HEK293T (cell line): ENCODE measurements around the gene DLX4.

ENCODE experiments used
- CTCF ChIA-PET: fragments of 350-600 bp; formaldehyde crosslinking; extraction: SDS; loops from one replicate; lab custom pipeline; 2021; ENCODE audit warnings: antibody characterized with exemption, inconsistent platforms; lab: Yijun Ruan, JAX
- POLR2A ChIA-PET: fragments of 350-600 bp; formaldehyde crosslinking; extraction: SDS; loops from one replicate; lab custom pipeline; 2020; ENCODE audit warnings: antibody characterized with exemption, inconsistent platforms; lab: Yijun Ruan, JAX
- DNase-seq: peaks from one replicate; pipeline ENCODE4 v3.0.0; 2012; ENCODE audit warnings: mixed read lengths; ENCODE audit errors: extremely low spot score
- ARNT ChIP-seq: fragments of 450-650 bp; IDR thresholded peaks from 2 replicates; pipeline ENCODE4 v1.6.1; 2017; ENCODE audit warnings: mild to moderate bottlenecking
- BHLHE40 ChIP-seq: fragments of 450-650 bp; IDR thresholded peaks from 2 replicates; pipeline ENCODE4 v1.6.1; 2016; ENCODE audit warnings: mild to moderate bottlenecking, moderate library complexity, borderline replicate concordance
- CTBP1 ChIP-seq: fragments of 450-650 bp; IDR thresholded peaks from 2 replicates; pipeline ENCODE4 v1.6.1; 2016; ENCODE audit warnings: borderline replicate concordance
- ELF4 ChIP-seq: fragments of 450-650 bp; IDR thresholded peaks from 2 replicates; pipeline ENCODE4 v1.6.1; 2017; ENCODE audit warnings: antibody characterized with exemption
- FOXA1 ChIP-seq: fragments of 450-650 bp; IDR thresholded peaks from 2 replicates; pipeline ENCODE4 v1.6.1; 2016; ENCODE audit warnings: mild to moderate bottlenecking
- FOXK2 ChIP-seq: fragments of 450-650 bp; IDR thresholded peaks from 2 replicates; pipeline ENCODE4 v1.6.1; 2016; ENCODE audit warnings: mild to moderate bottlenecking
- FOXM1 ChIP-seq: fragments of 450-650 bp; IDR thresholded peaks from 2 replicates; pipeline ENCODE4 v1.6.1; 2017; ENCODE audit warnings: mild to moderate bottlenecking, borderline replicate concordance
- HDGF ChIP-seq: fragments of 450-650 bp; IDR thresholded peaks from 2 replicates; pipeline ENCODE4 v1.6.1; 2017; ENCODE audit warnings: antibody characterized with exemption, borderline replicate concordance
- L3MBTL2 ChIP-seq: fragments of 450-650 bp; conservative IDR thresholded peaks from 2 replicates; pipeline ENCODE4 v1.6.1; 2016; ENCODE audit warnings: mild to moderate bottlenecking
- LEF1 ChIP-seq: fragments of 450-650 bp; IDR thresholded peaks from 2 replicates; pipeline ENCODE4 v1.6.1; 2017; ENCODE audit warnings: mild to moderate bottlenecking, borderline replicate concordance
- NFRKB ChIP-seq: fragments of 450-650 bp; IDR thresholded peaks from 2 replicates; pipeline ENCODE4 v1.6.1; 2016; ENCODE audit warnings: mild to moderate bottlenecking, moderate library complexity
- PKNOX1 ChIP-seq: fragments of 450-650 bp; IDR thresholded peaks from 2 replicates; pipeline ENCODE4 v1.6.1; 2016
- SP1 ChIP-seq: fragments of 450-650 bp; IDR thresholded peaks from 2 replicates; pipeline ENCODE4 v1.6.1; 2017
- SUZ12 ChIP-seq: fragments of 450-650 bp; IDR thresholded peaks from 2 replicates; pipeline ENCODE4 v1.6.1; 2016; ENCODE audit warnings: mild to moderate bottlenecking
- TARDBP ChIP-seq: fragments of 450-650 bp; IDR thresholded peaks from 2 replicates; pipeline ENCODE4 v1.6.1; 2016
- ZNF384 ChIP-seq: fragments of 450-650 bp; IDR thresholded peaks from 2 replicates; pipeline ENCODE4 v1.6.1; 2016

The DLX4 gene

GRCh38 chr17:49985310-49985990 lies 16.5 kb downstream of the DLX4 start:
- POLR2A ChIA-PET, result no interaction called here
- TF ChIP-seq FOXK2, result no peak
- TF ChIP-seq ZNF384, result no peak
- TF ChIP-seq L3MBTL2, result no peak
- no peak for TF ChIP-seq TARDBP
- no peak for TF ChIP-seq SP1
- no peak for TF ChIP-seq CTBP1
- TF ChIP-seq FOXA1, result no peak
- no peak for TF ChIP-seq BHLHE40
- no peak for TF ChIP-seq PKNOX1
- no peak for TF ChIP-seq SUZ12
- no peak for TF ChIP-seq LEF1
- TF ChIP-seq NFRKB, result no peak
- CTCF ChIA-PET, result interaction anchor here (0.7 kb wide), 1 partner anchor 176 kb away, joined by 3 read pairs; no protein-coding TSS in a partner anchor
- DNase-seq, result no peak

DNA sequence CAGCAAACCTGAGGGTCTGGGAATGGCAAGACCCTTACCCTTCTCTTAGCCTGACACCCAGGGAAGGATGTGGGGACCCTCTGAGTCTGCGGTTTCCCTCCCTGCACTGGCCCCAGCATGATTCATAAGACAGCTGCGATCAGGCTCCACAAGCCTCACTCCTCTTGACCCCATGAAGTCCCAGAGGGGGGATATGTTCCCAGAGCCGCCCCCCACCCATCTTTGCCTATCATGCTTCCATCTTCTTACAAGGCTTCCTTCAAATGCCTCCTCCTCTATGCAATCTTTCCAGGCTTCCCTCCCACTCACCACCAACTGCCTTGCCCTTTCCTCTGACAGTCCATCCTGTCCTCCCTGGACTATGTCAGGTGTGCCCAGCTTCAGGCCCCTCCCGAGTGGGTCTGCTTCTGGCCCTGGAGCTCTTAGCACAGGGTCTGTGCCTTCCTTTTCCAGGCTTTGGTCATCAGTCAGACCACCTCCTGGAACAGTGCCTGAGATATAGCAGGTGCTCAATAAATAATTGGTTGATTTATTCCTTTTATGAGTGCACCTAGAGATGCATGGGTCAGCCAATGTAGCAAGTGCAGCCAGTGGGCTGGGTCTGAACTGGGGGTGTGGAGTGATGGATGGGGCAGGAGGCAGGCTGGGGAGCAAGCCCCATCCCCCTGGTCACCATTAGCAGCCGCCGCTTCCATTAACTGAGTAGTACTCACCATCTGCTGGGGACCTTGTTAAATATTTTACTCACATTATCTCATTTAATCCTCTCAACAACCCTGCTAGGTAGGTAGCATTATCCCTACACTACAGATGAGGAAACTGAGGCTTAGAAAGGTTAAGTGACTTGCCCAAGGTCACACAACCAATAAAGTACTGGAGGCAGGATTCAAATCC lies 17.7 kb downstream of the DLX4 start:
- no peak for DNase-seq
- POLR2A ChIA-PET, result no interaction called here
- no peak for TF ChIP-seq ZNF384
- TF ChIP-seq FOXA1, result no peak
- TF ChIP-seq L3MBTL2, result no peak
- no peak for TF ChIP-seq FOXK2
- TF ChIP-seq PKNOX1, result no peak
- no peak for TF ChIP-seq FOXM1
- no peak for TF ChIP-seq ARNT
- no peak for TF ChIP-seq ELF4
- no peak for TF ChIP-seq HDGF
- TF ChIP-seq SP1, result no peak
- TF ChIP-seq BHLHE40, result no peak
- TF ChIP-seq SUZ12, result no peak
- no peak for TF ChIP-seq NFRKB
- no peak for TF ChIP-seq TARDBP
- TF ChIP-seq CTBP1, result no peak
- TF ChIP-seq LEF1, result no peak
- CTCF ChIA-PET, result interaction anchor here (0.7 kb wide), 1 partner anchor 174 kb away, joined by 3 read pairs; no protein-coding TSS in a partner anchor

DNA sequence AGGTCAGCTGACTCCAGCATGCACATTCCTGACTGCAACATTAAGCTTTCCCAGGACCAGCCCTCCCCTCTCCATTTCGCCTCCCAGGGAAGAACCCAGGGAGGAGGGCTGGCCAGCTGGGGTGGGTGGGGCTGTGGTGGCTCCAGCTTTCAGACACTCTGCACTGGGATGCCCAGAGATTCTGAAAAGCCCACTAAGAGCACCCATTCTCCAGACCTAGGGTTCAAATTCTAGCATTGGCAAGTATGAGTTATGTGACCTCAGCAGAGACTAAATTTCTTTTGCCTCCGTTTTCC lies 18.2 kb downstream of the DLX4 start:
- POLR2A ChIA-PET, result no interaction called here
- CTCF ChIA-PET, result no interaction called here
- DNase-seq, result no peak
- TF ChIP-seq CTBP1, result no peak
- no peak for TF ChIP-seq FOXM1
- TF ChIP-seq ZNF384, result no peak
- TF ChIP-seq L3MBTL2, result no peak
- TF ChIP-seq PKNOX1, result no peak
- no peak for TF ChIP-seq FOXK2
- no peak for TF ChIP-seq SUZ12
- no peak for TF ChIP-seq LEF1
- no peak for TF ChIP-seq ELF4
- no peak for TF ChIP-seq NFRKB
- TF ChIP-seq SP1, result no peak
- TF ChIP-seq BHLHE40, result no peak
- TF ChIP-seq ARNT, result no peak

GRCh38 chr17:49987681-49988441 lies 18.9 kb downstream of the DLX4 start:
- ChIA-PET CTCF (interaction anchor here (1.2 kb wide), 2 partner anchors 35 to 108 kb away, joined by 3 to 4 read pairs; no protein-coding TSS in a partner anchor), POLR2A (interaction anchor here (1.2 kb wide), 1 partner anchor 11 kb away, joined by 4 read pairs; no protein-coding TSS in a partner anchor)
- no peak for DNase-seq

More at GRCh38 chr17:49987681-49988441, 18.9 kb downstream of the DLX4 start:
- TF ChIP-seq HDGF, result no peak
- TF ChIP-seq SUZ12, result no peak
- no peak for TF ChIP-seq LEF1
- no peak for TF ChIP-seq FOXM1
- TF ChIP-seq L3MBTL2, result no peak
- TF ChIP-seq BHLHE40, result no peak
- no peak for TF ChIP-seq SP1
- no peak for TF ChIP-seq PKNOX1
- TF ChIP-seq NFRKB, result no peak
- TF ChIP-seq FOXK2, result no peak
- TF ChIP-seq CTBP1, result no peak
- TF ChIP-seq ZNF384, result no peak
